ENCODE data around the gene ADAMTS6. TPM values are rescaled to one million over a fixed set of nuclear protein-coding genes. Genes with fewer than 3 reads are reported as not detected.
A peak's percentile ranks its signal among the peaks of the same experiment; 100 is the strongest.
"Not testable (repeated sequence)": the region's sequence is repeated elsewhere in the genome, so short reads cannot be mapped to it uniquely, and the experiment has no call there.

ADAMTS6 gene
- polyA plus RNA-seq, 1 experiment: 28.0 TPM

- Histone ChIP-seq H3K27me3 (ENCODE audit: control insufficient read depth, insufficient read depth, low read length) (no peaks in the 10 kb centered on the region), H3K4me3 (ENCODE audit: low read depth, low read length) (no peak overlapping the region), H3K36me3 (ENCODE audit: control insufficient read depth, insufficient read depth, low read length) (no peaks in the 10 kb centered on the region)
- no peak for TF ChIP-seq CTCF (IDR thresholded peaks at IDR 0.05; ENCODE audit: insufficient read depth, low read depth, low read length)
- ChIA-PET POLR2A (no interaction called here), CTCF (no interaction called here)
- DNase-seq (ENCODE audit: low read depth): peak; percentile 20
Measured at GRCh38 chr5:65326922-65327321, 154.8 kb downstream of the ADAMTS6 start.

- H3K36me3 ChIP-seq (ENCODE audit: control insufficient read depth, insufficient read depth, low read length): no peaks in the 10 kb centered on the region
- POLR2A ChIA-PET: no interaction called here
- no peak for DNase-seq (ENCODE audit: low read depth)
- no peaks in the 10 kb centered on the region for H3K27me3 ChIP-seq (ENCODE audit: control insufficient read depth, insufficient read depth, low read length)
- CTCF ChIA-PET: interaction anchor here (0.6 kb wide), 1 partner anchor 166 kb away, joined by 3 read pairs; no protein-coding TSS in a partner anchor
- H3K4me3 ChIP-seq (ENCODE audit: low read depth, low read length): no peak overlapping the region
- no peak for TF ChIP-seq CTCF (IDR thresholded peaks at IDR 0.05; ENCODE audit: insufficient read depth, low read depth, low read length)
Measured at GRCh38 chr5:65324226-65324625, 157.5 kb downstream of the ADAMTS6 start.

- H3K36me3 ChIP-seq (ENCODE audit: control insufficient read depth, insufficient read depth, low read length); POLR2A ChIA-PET: not testable (repeated sequence)
Measured at GRCh38 chr5:65320704-65321103, 161.0 kb downstream of the ADAMTS6 start.

GRCh38 chr5:65320250-65320649, 161.5 kb downstream of the ADAMTS6 start:
- TF ChIP-seq CTCF (IDR thresholded peaks at IDR 0.05; ENCODE audit: insufficient read depth, low read depth, low read length): no peak
- H3K36me3 ChIP-seq (ENCODE audit: control insufficient read depth, insufficient read depth, low read length): no peaks in the 10 kb centered on the region
- no peak for DNase-seq (ENCODE audit: low read depth)
- CTCF ChIA-PET: no interaction called here
- POLR2A ChIA-PET: no interaction called here
- H3K27me3 ChIP-seq (ENCODE audit: control insufficient read depth, insufficient read depth, low read length): no peaks in the 10 kb centered on the region
- H3K4me3 ChIP-seq (ENCODE audit: low read depth, low read length): no peak overlapping the region

More at GRCh38 chr5:65320704-65321103, 161.0 kb downstream of the ADAMTS6 start:
- DNase-seq (ENCODE audit: low read depth); H3K4me3 ChIP-seq (ENCODE audit: low read depth, low read length); CTCF ChIA-PET; H3K27me3 ChIP-seq (ENCODE audit: control insufficient read depth, insufficient read depth, low read length): not testable (repeated sequence)

- ChIA-PET CTCF (no interaction called here), POLR2A (no interaction called here)
- TF ChIP-seq CTCF (IDR thresholded peaks at IDR 0.05; ENCODE audit: insufficient read depth, low read depth, low read length): no peak
- no peaks in the 10 kb centered on the region for H3K27me3 ChIP-seq (ENCODE audit: control insufficient read depth, insufficient read depth, low read length)
- H3K4me3 ChIP-seq (ENCODE audit: low read depth, low read length): no peak overlapping the region
- DNase-seq (ENCODE audit: low read depth): no peak
- H3K36me3 ChIP-seq (ENCODE audit: control insufficient read depth, insufficient read depth, low read length): no peaks in the 10 kb centered on the region
Measured at GRCh38 chr5:65307931-65308330, 173.8 kb downstream of the ADAMTS6 start.

GRCh38 chr5:65307088-65307487, 174.6 kb downstream of the ADAMTS6 start:
- POLR2A ChIA-PET: no interaction called here

More at GRCh38 chr5:65307088-65307487, 174.6 kb downstream of the ADAMTS6 start:
- TF ChIP-seq CTCF (IDR thresholded peaks at IDR 0.05; ENCODE audit: insufficient read depth, low read depth, low read length): no peak
- no peak for DNase-seq (ENCODE audit: low read depth)
- no peaks in the 10 kb centered on the region for H3K36me3 ChIP-seq (ENCODE audit: control insufficient read depth, insufficient read depth, low read length)
- H3K4me3 ChIP-seq (ENCODE audit: low read depth, low read length): no peak overlapping the region
- CTCF ChIA-PET: no interaction called here
- H3K27me3 ChIP-seq (ENCODE audit: control insufficient read depth, insufficient read depth, low read length): no peaks in the 10 kb centered on the region

Data from BJ (cell line).